Panc1 (cell line): ENCODE results near the gene BLOC1S2. TPM values are rescaled to one million over a fixed set of nuclear protein-coding genes. Genes with fewer than 3 reads are reported as not detected.

ENCODE experiments used
- ATAC-seq: fragments of 200-7000 bp; cut with Tn5 transposase; 2 replicates; pipeline ENCODE4 v1.9.1; 2020; ENCODE audit warnings: mild to moderate bottlenecking, moderate library complexity
- BruUV-seq: library from RNA; stranded (reverse); fragments of 400-500 nt; replicated peaks from 2 replicates; lab custom pipeline; 2021; lab: Mats Ljungman, UMichigan
- CTCF ChIA-PET: fragments of 300-600 bp; sonication (Branson Sonifier 250); formaldehyde crosslinking; loops from one replicate; lab custom pipeline; 2022; ENCODE audit warnings: antibody characterized with exemption; lab: Charles Lee
- POLR2A ChIA-PET: fragments of 300-600 bp; sonication (Branson Sonifier 250); formaldehyde crosslinking; loops from one replicate; lab custom pipeline; 2022; ENCODE audit warnings: antibody characterized with exemption; lab: Charles Lee
- DNase-seq: peaks from one replicate; pipeline ENCODE4 v3.0.0-alpha.2; 2010; ENCODE audit warnings: low read depth, low spot score
- H3K27ac ChIP-seq: 2 replicates; pipeline ENCODE4 v1.5.1; 2011; ENCODE audit warnings: mild to moderate bottlenecking, low read length, inconsistent platforms
- H3K27me3 ChIP-seq: fragments of 200-500 bp; sonication (Bioruptor generic); 2 replicates; pipeline ENCODE4 v1.6.0; 2014; ENCODE audit warnings: low read length, inconsistent platforms; ENCODE audit not compliant: control insufficient read depth, insufficient read depth
- H3K36me3 ChIP-seq: fragments of 200-500 bp; sonication (Bioruptor generic); 2 replicates; pipeline ENCODE4 v1.5.1; 2014; ENCODE audit warnings: inconsistent platforms, mild to moderate bottlenecking, low read length, moderate library complexity; ENCODE audit not compliant: control insufficient read depth, insufficient read depth
- H3K4me1 ChIP-seq: 2 replicates; pipeline ENCODE4 v1.5.1; 2011; ENCODE audit warnings: inconsistent platforms, mild to moderate bottlenecking, low read length, moderate library complexity; ENCODE audit not compliant: control insufficient read depth, insufficient read depth
- H3K4me3 ChIP-seq, 2 experiments: 2 replicates each; pipeline ENCODE4 v1.5.1; 2011 to 2012; ENCODE audit warnings: low read depth in 2 of 2, low read length in 2 of 2, mild to moderate bottlenecking in 2 of 2, inconsistent platforms in 1 of 2, moderate library complexity in 1 of 2
- H3K9me3 ChIP-seq: fragments of 200-500 bp; sonication (Bioruptor generic); 2 replicates; pipeline ENCODE4 v1.5.1; 2014; ENCODE audit warnings: low read depth, mild to moderate bottlenecking, inconsistent platforms, low read length, moderate library complexity; ENCODE audit not compliant: control insufficient read depth, insufficient read depth
- POLR2AphosphoS5 ChIP-seq: IDR thresholded peaks from 2 replicates; pipeline ENCODE4 v1.6.1; 2012; ENCODE audit warnings: mild to moderate bottlenecking, low read depth, low read length, moderate library complexity
- SIN3A ChIP-seq: IDR thresholded peaks from 2 replicates; pipeline ENCODE4 v1.6.1; 2012; ENCODE audit warnings: low read depth, mild to moderate bottlenecking, low read length, moderate library complexity, borderline replicate concordance; ENCODE audit not compliant: insufficient read depth
- TCF7L2 ChIP-seq: IDR thresholded peaks from 2 replicates; pipeline ENCODE4 v1.6.1; 2011; ENCODE audit warnings: mild to moderate bottlenecking, low read depth, low read length, inconsistent platforms
- in situ Hi-C: cut with HindIII; loops from 2 replicates; pipeline ENCODE4 v1.10.0; 2016; ENCODE audit warnings: low sequenced_read_pairs, low pct_unique_long_range_greater_than_20kb
- intact Hi-C: fragments of 100-400 bp; cut with micrococcal nuclease; formaldehyde crosslinking; loops from one replicate; pipeline ENCODE4 v1.10.0; 2022; ENCODE audit not compliant: unreplicated experiment
- total RNA-seq: library from RNA; stranded (reverse); gene quantifications from one replicate; pipeline ENCODE4 v1.2.1, GENCODE V29; 2021; ENCODE audit not compliant: unreplicated experiment
- TF ChIP-seq, protein P1 (sequence below), 2 experiments: IDR thresholded peaks; 2 replicates each; pipeline ENCODE4 v1.6.1; 2011 to 2012; ENCODE audit warnings: low read depth in 2 of 2, control low read depth in 1 of 2, low read length in 1 of 2, mild to moderate bottlenecking in 1 of 2, moderate library complexity in 1 of 2; ENCODE audit not compliant: insufficient read depth in 1 of 2
- TF ChIP-seq, protein P2 (sequence below): fragments of 450-650 bp; IDR thresholded peaks from 2 replicates; pipeline ENCODE4 v1.5.1; 2017; ENCODE audit warnings: mild to moderate bottlenecking

Gene BLOC1S2
- total RNA-seq, 1 experiment from 2014 or later = 39.3 TPM

DNA sequence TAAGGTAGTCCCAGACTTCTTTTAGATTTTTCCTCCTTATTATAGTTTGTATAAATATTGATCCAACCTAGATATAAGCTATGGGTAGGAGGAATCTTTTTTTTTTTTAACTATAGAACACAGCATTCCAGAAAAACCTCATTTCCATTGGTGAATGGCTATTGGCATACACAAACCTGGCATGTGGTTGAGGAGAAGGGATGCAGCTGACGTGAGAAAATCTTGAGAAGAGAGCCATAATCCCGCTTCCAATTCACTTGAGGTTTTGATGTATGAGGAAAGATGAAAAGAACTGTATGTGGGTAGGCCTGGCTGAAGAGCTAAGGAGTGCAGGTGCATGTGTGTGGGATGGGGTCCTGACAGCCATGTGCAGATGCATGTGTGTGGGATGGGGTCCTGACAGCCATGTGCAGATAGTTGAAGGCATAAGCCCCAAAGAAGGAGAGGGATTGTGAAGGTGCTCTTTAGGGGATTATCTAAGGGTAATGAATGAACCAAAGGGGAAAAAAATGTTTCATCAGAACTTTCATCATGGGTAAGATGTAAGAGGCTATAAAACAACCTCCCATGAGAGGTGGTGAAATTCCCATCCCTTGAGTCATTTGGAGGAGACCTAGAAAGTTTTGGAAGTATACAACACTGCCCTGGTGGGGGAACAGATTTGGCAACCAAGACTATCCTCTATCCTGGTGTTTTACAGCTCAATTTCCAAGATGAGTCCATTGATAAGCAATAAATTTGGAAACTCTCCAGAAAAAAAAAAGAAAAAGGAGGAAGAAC, 47.4 kb upstream of the BLOC1S2 start:
- intact Hi-C loops (no loop called here), in situ Hi-C loops (loop anchor here (10.0 kb wide), 1 partner anchor 101 kb away; no protein-coding TSS in a partner anchor)
- DNase-seq = no peak
- ChIA-PET POLR2A (no interaction called here), CTCF (interaction anchor here (0.7 kb wide), 2 partner anchors 17 to 416 kb away, joined by 3 read pairs; no protein-coding TSS in a partner anchor)
- Histone ChIP-seq H3K27me3 (peaks cover 16% of the 10 kb centered on the region), H3K27ac (no peak overlapping the region), H3K4me1 (no peaks in the 10 kb centered on the region), H3K36me3 (no peaks in the 10 kb centered on the region), H3K9me3 (no peaks in the 10 kb centered on the region), H3K4me3 (no peak overlapping the region)
- ATAC-seq = no peak
- TF ChIP-seq, protein P1, sequence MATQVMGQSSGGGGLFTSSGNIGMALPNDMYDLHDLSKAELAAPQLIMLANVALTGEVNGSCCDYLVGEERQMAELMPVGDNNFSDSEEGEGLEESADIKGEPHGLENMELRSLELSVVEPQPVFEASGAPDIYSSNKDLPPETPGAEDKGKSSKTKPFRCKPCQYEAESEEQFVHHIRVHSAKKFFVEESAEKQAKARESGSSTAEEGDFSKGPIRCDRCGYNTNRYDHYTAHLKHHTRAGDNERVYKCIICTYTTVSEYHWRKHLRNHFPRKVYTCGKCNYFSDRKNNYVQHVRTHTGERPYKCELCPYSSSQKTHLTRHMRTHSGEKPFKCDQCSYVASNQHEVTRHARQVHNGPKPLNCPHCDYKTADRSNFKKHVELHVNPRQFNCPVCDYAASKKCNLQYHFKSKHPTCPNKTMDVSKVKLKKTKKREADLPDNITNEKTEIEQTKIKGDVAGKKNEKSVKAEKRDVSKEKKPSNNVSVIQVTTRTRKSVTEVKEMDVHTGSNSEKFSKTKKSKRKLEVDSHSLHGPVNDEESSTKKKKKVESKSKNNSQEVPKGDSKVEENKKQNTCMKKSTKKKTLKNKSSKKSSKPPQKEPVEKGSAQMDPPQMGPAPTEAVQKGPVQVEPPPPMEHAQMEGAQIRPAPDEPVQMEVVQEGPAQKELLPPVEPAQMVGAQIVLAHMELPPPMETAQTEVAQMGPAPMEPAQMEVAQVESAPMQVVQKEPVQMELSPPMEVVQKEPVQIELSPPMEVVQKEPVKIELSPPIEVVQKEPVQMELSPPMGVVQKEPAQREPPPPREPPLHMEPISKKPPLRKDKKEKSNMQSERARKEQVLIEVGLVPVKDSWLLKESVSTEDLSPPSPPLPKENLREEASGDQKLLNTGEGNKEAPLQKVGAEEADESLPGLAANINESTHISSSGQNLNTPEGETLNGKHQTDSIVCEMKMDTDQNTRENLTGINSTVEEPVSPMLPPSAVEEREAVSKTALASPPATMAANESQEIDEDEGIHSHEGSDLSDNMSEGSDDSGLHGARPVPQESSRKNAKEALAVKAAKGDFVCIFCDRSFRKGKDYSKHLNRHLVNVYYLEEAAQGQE (IDR thresholded peaks at IDR 0.05; ENCODE audit: insufficient read depth in 1 of 2, low read depth in 2 of 2, low read length in 1 of 2) = no peak
- no peak for TF ChIP-seq SIN3A
- no peak for TF ChIP-seq POLR2AphosphoS5
- TF ChIP-seq TCF7L2 = no peak
- TF ChIP-seq, protein P2, sequence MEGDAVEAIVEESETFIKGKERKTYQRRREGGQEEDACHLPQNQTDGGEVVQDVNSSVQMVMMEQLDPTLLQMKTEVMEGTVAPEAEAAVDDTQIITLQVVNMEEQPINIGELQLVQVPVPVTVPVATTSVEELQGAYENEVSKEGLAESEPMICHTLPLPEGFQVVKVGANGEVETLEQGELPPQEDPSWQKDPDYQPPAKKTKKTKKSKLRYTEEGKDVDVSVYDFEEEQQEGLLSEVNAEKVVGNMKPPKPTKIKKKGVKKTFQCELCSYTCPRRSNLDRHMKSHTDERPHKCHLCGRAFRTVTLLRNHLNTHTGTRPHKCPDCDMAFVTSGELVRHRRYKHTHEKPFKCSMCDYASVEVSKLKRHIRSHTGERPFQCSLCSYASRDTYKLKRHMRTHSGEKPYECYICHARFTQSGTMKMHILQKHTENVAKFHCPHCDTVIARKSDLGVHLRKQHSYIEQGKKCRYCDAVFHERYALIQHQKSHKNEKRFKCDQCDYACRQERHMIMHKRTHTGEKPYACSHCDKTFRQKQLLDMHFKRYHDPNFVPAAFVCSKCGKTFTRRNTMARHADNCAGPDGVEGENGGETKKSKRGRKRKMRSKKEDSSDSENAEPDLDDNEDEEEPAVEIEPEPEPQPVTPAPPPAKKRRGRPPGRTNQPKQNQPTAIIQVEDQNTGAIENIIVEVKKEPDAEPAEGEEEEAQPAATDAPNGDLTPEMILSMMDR = no peak
- BruUV-seq = no TSS peak

DNA sequence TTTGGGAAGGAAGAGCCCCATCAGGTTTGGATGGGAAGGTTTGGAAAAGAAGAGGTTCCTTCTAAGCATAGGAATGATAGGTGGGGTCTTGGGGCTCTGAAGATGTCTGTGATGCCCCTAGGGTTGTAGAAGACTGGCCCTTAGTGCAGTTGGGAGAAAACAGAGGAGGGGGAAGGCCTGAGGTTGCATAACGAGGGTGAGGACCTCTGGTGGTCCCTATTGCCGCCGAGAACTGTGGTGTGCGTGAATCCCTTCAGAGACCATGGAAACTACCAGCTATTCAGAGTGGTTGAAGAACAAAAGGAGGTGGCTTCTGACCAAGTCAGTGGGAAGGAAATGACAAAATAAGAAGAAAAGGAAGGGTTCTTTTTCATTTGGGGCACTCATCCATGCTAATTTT, 46.6 kb upstream of the BLOC1S2 start:
- BruUV-seq = no TSS peak
- Histone ChIP-seq H3K27ac (no peak overlapping the region), H3K9me3 (no peaks in the 10 kb centered on the region), H3K36me3 (no peaks in the 10 kb centered on the region), H3K4me1 (no peaks in the 10 kb centered on the region), H3K4me3 (no peak overlapping the region), H3K27me3 (peaks cover 18% of the 10 kb centered on the region)
- ChIA-PET POLR2A (no interaction called here), CTCF (interaction anchor here (0.7 kb wide), 2 partner anchors 16 to 23 kb away, joined by 3 to 4 read pairs; no protein-coding TSS in a partner anchor)
- TF ChIP-seq SIN3A (no peak), POLR2AphosphoS5 (no peak), TCF7L2 (no peak)
- TF ChIP-seq, protein P1 (IDR thresholded peaks at IDR 0.05; ENCODE audit: insufficient read depth in 1 of 2, low read depth in 2 of 2, low read length in 1 of 2) = no peak
- TF ChIP-seq, protein P2 = no peak
- DNase-seq (no peak), ATAC-seq (no peak)
- in situ Hi-C loops = loop anchor here (10.0 kb wide), 1 partner anchor 102 kb away; no protein-coding TSS in a partner anchor
- intact Hi-C loops = no loop called here
